Neural cell (in vitro differentiated cells): Measurements from ENCODE around the gene DOCK2.

ENCODE experiments used
- SMC3 ChIP-seq: fragments of 450-650 bp; conservative IDR thresholded peaks from 2 replicates; pipeline ENCODE4 v1.6.1; 2014; ENCODE audit warnings: antibody characterized with exemption, mild to moderate bottlenecking, moderate library complexity; ENCODE audit not compliant: poor library complexity
- TF ChIP-seq, protein P1 (sequence below): fragments of 450-650 bp; IDR thresholded peaks from 2 replicates; pipeline ENCODE4 v1.5.1; 2014; ENCODE audit warnings: antibody characterized with exemption, mild to moderate bottlenecking, moderate library complexity; ENCODE audit not compliant: poor library complexity, severe bottlenecking

DNA sequence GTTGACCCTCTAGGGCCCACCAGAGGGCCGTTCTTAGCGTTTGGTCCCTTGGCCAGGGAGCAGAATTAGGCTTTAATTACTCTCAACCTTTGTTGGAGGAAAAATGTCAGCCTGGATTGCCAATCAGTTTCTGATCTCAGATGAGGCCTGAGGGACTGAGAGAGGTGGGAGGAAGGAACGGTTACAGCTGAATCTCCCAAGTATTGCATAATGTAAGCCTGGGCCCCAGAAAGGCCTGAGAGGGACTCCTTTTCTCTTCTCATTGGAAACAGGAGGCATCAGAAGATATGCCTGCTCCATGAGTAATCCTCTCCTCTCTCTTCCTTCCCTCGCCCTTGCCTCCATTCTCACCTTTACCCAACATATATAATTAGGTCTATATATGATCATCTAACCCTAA is 237.5 kb downstream of the DOCK2 start:
- TF ChIP-seq, protein P1, sequence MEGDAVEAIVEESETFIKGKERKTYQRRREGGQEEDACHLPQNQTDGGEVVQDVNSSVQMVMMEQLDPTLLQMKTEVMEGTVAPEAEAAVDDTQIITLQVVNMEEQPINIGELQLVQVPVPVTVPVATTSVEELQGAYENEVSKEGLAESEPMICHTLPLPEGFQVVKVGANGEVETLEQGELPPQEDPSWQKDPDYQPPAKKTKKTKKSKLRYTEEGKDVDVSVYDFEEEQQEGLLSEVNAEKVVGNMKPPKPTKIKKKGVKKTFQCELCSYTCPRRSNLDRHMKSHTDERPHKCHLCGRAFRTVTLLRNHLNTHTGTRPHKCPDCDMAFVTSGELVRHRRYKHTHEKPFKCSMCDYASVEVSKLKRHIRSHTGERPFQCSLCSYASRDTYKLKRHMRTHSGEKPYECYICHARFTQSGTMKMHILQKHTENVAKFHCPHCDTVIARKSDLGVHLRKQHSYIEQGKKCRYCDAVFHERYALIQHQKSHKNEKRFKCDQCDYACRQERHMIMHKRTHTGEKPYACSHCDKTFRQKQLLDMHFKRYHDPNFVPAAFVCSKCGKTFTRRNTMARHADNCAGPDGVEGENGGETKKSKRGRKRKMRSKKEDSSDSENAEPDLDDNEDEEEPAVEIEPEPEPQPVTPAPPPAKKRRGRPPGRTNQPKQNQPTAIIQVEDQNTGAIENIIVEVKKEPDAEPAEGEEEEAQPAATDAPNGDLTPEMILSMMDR, result no peak
- TF ChIP-seq SMC3, result no peak
